Subcutaneous adipose tissue (tissue), 4 donors: ENCODE data around the gene EMX1. TPM values are rescaled to one million over a fixed set of nuclear protein-coding genes. Genes with fewer than 3 reads are reported as not detected.

Experiments
- CTCF ChIP-seq: fragments of 450-650 bp; IDR thresholded peaks from one replicate; pipeline ENCODE4 v1.5.1; 2016; ENCODE audit warnings: low read depth, mild to moderate bottlenecking, control low read depth, antibody characterized with exemption, moderate library complexity
- total RNA-seq, 4 donors: library from RNA; depleted of rRNA; stranded (reverse); fragments of >200 nt; gene quantifications; one replicate each; pipeline ENCODE4 v1.1.0, GENCODE V29; 2016

The EMX1 gene
- total RNA-seq, 4 donors from 2014 or later: not detected

DNA sequence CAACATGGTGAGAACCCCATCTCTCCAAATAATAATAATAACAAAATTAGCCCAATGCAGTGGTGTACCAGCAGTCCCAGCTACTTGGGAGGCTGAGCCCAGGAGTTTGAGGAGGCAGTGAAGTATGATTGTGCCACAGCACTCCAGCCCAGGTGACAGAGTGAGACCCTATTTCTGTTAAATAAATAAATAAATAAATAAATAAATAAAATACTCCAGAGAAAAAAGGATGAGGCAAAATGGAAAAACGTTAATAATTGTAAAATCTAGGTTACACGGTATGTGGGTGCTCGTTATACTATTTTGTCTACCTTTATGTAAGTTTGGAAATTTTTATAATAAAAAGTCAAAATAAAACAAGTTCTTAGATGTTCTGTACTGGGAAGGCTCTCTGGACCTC, 8.6 kb upstream of the EMX1 start:
- TF ChIP-seq CTCF: no peak

DNA sequence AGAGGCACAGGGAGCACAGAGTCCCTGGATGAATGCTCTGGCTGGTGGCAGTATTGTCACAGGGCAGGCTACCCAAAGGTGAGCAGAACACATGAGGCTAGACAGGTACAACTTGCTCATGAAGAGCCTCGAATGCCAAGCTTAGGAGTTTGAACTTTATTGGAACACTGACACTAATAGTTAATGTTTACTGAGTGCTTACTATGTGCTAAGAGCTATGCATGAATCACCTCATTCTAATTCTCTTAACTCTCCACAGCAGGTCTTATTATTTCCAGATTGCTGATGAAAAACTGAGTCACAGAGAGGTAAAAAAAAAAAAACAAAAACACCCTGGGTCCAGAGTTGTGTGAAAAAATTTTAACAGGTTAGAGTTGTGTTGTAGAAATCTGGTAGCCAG, 6.1 kb upstream of the EMX1 start:
- TF ChIP-seq CTCF: no peak

- no peak for TF ChIP-seq CTCF
Observed at GRCh38 chr2:72913486-72914205, 3.7 kb upstream of the EMX1 start.

DNA sequence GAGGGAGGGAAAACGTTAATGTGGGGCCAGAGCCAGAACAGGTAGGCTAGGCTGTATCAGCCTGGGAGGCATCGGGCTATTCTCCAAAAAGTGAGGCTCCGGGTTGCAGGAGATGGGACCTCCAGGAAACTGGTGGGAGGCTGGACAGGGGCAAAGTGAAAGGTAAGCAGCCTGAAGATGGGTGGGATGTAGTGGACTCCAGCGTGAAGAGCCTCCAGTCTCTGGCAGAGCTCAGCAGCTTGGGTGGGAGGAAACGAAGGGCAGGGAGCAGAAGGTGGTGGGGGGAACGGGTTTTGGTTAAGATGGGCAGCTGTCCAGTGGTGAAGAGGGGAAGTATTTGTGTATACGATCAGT, 3.1 kb upstream of the EMX1 start:
- TF ChIP-seq CTCF: no peak

GRCh38 chr2:72914589-72915319, 2.6 kb upstream of the EMX1 start:
- no peak for TF ChIP-seq CTCF

DNA sequence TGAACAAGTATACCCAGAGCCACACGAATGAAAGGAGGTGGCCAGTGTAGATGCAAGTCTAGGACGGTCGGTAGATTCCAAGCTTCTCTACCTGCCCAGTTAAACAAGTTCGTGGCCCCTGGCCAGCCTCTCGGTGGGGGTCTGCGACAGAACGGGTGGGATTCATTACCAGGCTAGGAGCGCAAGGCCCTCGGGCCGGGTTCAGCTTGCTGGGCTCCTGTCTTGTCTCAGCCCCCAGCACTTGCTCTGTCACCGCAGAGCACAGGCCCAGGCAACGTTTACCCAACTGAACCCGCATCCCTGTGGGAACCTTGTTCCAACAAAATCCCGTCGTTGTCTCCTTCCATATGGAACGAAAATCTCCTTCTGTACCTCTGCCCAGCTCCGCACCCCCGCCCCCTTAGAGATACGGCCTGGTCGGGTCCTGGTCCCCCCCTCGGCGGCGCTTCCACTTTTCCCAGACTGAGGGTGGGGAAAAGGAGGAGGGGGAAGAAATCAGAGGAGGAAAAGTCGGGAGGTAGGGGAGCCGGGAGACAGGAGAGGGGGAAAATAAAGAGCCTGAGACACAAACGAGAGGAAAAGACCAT, 1.9 kb upstream of the EMX1 start:
- TF ChIP-seq CTCF: no peak

DNA sequence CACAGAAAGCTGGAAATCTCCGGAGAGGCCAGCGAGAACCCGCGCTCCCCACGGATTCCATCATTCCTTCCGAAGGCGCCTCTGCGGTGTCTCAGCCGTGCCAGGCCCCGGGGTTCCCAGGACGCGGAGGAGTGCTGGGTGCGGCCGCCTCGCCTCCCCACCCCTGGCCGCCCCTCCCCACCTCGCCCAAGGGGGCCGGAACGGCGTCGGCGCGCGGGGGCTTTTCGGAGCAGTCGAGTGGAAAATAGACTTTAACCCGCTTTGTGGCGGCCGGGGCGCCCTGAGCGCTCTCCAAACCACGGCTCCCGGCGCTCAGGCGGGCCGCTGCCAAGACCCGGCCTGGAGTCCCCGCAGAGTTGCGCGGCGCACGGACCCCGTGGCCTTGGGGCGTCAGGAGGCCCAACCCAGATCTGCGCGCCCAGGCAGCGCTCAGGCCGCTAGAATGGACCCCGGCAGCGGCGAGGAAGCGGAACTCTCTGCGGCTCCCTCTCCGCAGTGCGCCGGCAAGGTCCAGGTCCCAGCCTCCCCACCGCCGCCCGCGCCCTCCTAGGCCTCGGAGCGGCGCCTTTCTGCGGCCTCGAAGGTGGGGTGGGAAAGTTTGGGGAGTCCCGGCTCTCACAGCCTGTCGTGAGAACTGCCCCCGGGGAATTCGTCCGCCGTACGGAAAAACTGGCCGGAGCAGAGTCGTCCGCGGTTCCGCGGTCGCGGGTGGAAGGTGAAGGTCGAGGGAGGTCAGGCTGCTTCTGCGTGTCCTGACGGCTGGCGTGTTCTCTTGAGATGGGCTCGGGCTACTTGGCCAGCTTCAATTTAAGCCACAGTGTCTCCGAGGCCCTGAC, 1.2 kb upstream of the EMX1 start:
- TF ChIP-seq CTCF: no peak
